ENCODE results near the gene POTEF.
"Not testable (repeated sequence)": the region's sequence is repeated elsewhere in the genome, so short reads cannot be mapped to it uniquely, and the experiment has no call there.

Gene POTEF

GRCh38 chr2:130152816-130153595 lies 24.0 kb upstream of the POTEF start:
- no peak for DNase-seq (ENCODE audit: low read depth)

- not testable (repeated sequence) for DNase-seq (ENCODE audit: low read depth)
These were observed 23.3 kb upstream of the POTEF start for GRCh38 chr2:130152136-130152815.

DNA sequence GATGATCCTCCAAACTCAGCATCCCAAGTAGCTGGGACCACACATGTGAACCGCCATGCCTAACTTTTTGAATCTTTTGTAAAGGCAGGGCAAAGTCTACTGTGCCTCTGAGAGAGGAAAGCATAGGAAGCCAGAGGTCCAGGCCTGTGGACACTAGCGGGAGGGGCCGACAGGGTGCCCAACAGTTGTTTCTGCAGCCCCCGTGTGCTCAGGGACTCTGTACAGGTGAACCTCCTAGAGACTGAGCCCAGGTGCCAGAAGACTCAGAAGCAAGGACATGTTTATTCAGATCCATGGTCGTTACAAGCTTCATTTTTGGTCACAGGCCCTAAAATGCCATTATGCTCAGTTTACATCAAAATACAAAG lies 22.1 kb upstream of the POTEF start:
- not testable (repeated sequence) for DNase-seq (ENCODE audit: low read depth)

- DNase-seq (ENCODE audit: low read depth), result no peak
These were observed 21.4 kb upstream of the POTEF start for GRCh38 chr2:130150181-130151144.

GRCh38 chr2:130148515-130148914 lies 19.5 kb upstream of the POTEF start:
- DNase-seq (ENCODE audit: low read depth), result not testable (repeated sequence)

- not testable (repeated sequence) for DNase-seq (ENCODE audit: low read depth)
These were observed 16.0 kb upstream of the POTEF start, which contains the start of gene CCDC74B for GRCh38 chr2:130145006-130145414. Gene CCDC74B, minus strand, starts transcription at chr2:130145112. Its CDS starts 116 bp downstream, at chr2:130144996.

GRCh38 chr2:130143266-130144039 lies 14.4 kb upstream of the POTEF start:
- DNase-seq (ENCODE audit: low read depth), result not testable (repeated sequence)

- not testable (repeated sequence) for DNase-seq (ENCODE audit: low read depth)
These were observed 13.6 kb upstream of the POTEF start for GRCh38 chr2:130142396-130143265.

GRCh38 chr2:130141645-130142370 lies 12.8 kb upstream of the POTEF start:
- DNase-seq (ENCODE audit: low read depth), result not testable (repeated sequence)

DNA sequence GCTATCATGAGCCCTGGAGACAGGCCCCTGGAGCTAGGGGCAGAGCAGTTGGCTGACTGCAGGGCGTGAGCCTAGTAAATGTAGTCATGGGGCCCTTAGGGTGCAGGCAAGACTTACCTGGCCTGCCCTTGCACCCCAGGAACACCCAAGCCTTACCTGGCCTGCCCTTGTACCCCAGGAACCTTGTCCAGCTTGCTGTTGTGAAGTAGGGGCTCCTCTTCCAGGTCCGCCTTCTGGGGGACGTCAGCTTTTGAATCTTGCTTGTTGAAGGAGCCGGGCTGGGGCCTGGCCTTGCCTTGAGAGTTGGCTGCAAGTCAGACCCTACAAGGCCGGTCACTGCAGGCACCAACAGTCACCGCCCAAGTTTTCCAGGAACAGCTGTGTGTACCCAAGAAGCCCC lies 12.0 kb upstream of the POTEF start:
- DNase-seq (ENCODE audit: low read depth), result not testable (repeated sequence)

GRCh38 chr2:130140516-130140915 lies 11.5 kb upstream of the POTEF start:
- DNase-seq (ENCODE audit: low read depth), result not testable (repeated sequence)

DNA sequence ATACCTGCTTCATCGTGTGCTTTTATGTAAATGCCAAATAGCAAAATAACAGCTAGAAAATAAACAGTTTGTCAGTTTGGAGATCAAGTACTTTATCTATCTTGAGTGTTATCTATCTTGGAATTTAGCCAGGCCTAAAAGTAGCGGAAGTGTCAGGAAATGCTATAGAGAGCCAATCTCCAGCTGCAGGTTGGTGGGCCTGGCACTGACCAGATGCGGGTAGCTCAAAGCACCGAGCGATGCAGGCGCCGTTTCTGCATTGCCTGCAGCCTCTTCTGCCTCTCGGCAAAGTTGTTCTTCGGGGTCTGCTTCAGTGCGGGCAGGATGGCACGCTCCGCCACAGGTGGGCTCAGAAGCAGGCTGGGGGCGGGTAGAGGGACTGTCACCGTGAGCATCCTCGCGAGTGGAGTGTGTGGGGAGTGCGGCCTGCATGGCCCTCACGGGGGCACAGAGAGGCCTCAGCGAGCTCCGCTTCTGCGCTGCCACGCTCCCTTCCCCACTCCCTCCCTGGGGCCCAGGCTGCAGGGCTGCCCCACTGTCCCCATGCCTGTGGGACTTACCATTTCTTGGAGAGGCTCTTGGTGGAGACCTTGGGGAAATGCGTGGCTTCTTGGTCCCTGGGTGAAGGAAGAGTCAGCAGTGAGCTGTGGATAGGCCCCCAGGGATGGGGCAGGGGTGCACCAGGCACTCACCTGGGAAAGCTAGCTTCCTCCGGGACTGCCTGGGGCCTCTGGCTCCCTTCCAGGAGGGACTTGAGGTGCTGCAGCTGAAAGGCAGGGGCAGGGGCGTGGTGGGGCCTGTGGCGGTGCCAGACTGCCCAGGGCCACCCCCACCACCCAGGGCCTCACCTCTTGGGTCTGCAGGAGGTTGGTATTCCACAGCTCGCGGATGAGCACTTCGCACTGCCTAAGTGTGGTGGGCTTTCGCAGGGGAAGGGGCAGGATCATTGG lies 10.6 kb upstream of the POTEF start:
- not testable (repeated sequence) for DNase-seq (ENCODE audit: low read depth)

GRCh38 chr2:130138841-130139251 lies 9.8 kb upstream of the POTEF start:
- not testable (repeated sequence) for DNase-seq (ENCODE audit: low read depth)

DNA sequence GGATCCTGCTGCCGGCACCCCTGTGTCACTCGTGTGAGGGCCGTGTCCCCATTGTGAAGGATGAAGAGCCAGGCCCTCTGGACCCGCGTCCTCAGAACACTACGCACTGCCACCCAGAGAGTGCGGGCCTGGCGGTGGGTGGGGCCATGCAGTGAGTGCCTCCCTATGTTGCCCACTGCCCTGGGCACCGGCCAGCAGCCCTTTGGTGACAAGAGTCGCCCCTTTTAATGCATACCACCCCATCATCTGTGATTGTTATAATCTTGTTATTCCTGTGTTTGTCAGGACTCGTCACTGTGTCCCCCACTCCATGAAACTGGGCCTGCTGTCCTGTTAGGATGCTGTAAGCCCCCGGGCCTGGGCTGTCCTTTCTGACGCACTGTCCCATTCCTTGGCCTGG lies 9.3 kb upstream of the POTEF start:
- DNase-seq (ENCODE audit: low read depth), result not testable (repeated sequence)

DNA sequence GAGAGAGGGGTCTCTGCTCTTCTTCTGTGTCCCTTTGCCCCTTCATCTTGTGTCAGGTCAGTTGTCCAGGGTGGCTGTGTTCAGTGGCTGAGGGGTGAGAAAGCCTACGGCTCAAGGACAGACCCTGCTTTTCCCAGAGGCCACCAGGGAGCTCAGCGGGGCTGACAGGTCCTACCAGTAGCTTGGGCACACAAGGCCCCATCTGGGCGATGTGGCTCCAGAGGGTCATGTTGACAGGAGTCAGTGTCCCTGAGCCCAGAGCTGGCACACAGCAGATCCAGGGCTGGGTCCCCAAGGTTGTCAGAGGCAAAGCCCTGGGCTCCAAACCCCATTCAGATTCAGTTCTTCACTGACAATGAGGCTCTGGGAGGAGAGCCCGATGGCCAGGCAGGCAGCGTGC lies 8.1 kb upstream of the POTEF start:
- not testable (repeated sequence) for DNase-seq (ENCODE audit: low read depth)

- DNase-seq (ENCODE audit: low read depth), result not testable (repeated sequence)
These were observed 7.5 kb upstream of the POTEF start for GRCh38 chr2:130136546-130136945.

DNA sequence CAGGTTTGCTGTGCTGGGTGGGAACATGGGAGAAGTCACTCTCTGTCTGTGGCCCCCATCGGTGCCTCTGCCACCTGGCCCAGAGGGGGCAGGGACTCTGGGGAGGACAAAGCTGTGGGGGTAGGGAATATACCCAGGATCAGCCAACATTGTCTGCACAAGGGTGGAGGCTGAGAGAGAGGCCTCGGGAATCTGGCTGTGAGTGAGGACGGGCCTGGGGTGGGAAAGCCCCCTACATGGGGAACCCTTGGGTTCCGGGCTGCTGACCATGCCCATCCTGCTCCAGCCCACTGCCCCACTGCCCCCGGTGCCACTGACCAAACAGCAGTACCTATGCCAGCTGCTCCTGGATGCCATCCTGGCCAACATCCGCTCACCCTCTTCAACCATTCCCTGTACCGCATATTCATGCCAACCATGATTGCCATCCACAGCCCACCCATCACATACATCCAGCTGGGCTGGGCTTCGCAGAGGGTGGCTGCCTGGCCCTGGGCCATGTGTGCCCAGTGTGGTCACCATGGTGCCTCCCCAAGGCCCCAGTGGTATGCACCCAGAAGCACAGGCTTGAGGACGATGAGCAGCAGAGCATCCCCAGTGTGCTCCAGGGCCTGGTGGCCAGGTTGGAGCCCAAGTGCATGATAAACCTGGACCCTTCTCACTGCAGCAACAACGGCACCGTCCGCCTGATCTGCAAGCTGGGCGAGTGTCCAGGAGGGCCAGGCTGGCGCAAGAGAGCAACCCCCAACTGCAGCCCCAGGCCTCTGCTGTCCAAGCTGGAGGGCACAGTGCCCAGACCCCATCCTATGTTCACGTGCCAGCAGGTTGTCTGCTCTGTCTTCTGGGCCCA lies 6.9 kb upstream of the POTEF start:
- no peak for DNase-seq (ENCODE audit: low read depth)
